ENCODE measurements around the gene BNC2. TPM values are rescaled to one million over a fixed set of nuclear protein-coding genes. Genes with fewer than 3 reads are reported as not detected.
A peak's percentile ranks its signal among the peaks of the same experiment; 100 is the strongest.

Gene BNC2
- total RNA-seq, 1 experiment from 2014 or later: 43.6 TPM

DNA sequence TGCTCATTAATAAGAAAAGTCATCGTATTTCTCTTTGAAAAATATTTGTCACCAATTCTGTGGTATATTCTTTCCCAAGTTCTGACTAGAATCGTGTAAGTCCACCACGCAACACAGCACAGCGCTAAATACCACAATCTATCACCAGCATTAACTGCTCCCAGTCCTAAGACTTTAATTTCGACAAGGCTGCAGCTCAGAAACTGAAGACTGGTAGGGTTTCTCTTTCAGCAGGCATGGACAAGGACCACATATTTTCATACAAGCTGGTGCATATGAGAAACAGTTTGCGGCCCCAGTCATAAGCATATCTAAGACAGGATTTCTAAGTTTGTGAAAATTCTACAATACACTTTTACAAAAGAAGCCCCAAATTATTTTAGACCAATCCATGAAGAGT lies 24.1 kb downstream of the BNC2 start:
- H3K27me3 Mint-ChIP-seq (ENCODE audit: low read depth): no peaks in the 10 kb centered on the region
- peak overlapping the region in 2 of 3 experiments; percentile 53 to 63; a peak in 1 of 7 replicates for H3K27ac Mint-ChIP-seq
- H3K9ac ChIP-seq (ENCODE audit: extremely low read depth, insufficient read length, low read length): no peak overlapping the region
- peaks cover 2% of the 10 kb centered on the region; the same call in 1 of the 2 replicates for H3K79me2 ChIP-seq (ENCODE audit: insufficient read depth, low read length)
- H3K27ac ChIP-seq (ENCODE audit: insufficient read length, low read depth, low read length): no peak overlapping the region
- no peaks in the 10 kb centered on the region for H3K9me3 ChIP-seq (ENCODE audit: control insufficient read depth, low read depth, low read length)
- H2BK12ac ChIP-seq (ENCODE audit: insufficient read length, low read depth, low read length): no peak overlapping the region
- H2BK20ac ChIP-seq (ENCODE audit: low read depth, low read length, poor library complexity, severe bottlenecking): no peak overlapping the region
- H3K79me1 ChIP-seq (ENCODE audit: insufficient read depth, low read depth, low read length, poor library complexity, severe bottlenecking): peaks cover 7% of the 10 kb centered on the region
- H3K23ac ChIP-seq (ENCODE audit: insufficient read length, low read depth, low read length): no peak overlapping the region
- no CpG with 5 or more reads among the region's 6 CpGs for WGBS (ENCODE audit: extremely low coverage, insufficient read length, low lambda C conversion rate)
- no peak overlapping the region for H4K8ac ChIP-seq (replicated peaks; ENCODE audit: insufficient read length, low read depth, low read length)
- no peak overlapping the region for H3K14ac ChIP-seq (ENCODE audit: insufficient read depth, low read length)
- H3K4me2 ChIP-seq (ENCODE audit: insufficient read depth, insufficient read length, low read length): no peak overlapping the region
- no peak overlapping the region for H4K5ac ChIP-seq (ENCODE audit: insufficient read length, low read depth, low read length)
- no peak overlapping the region for H3T11ph ChIP-seq (ENCODE audit: low read length)
- no peak overlapping the region for H2BK15ac ChIP-seq (ENCODE audit: low read depth, low read length)
- H3K27me3 ChIP-seq (ENCODE audit: insufficient read depth, low read length): no peaks in the 10 kb centered on the region
- no peak overlapping the region for H3K4ac ChIP-seq (ENCODE audit: low read depth, low read length)
- H3K4me3 Mint-ChIP-seq: no peak overlapping the region; a peak in 1 of 5 replicates
- H4K20me1 ChIP-seq (ENCODE audit: control insufficient read depth, insufficient read depth, insufficient read length): no peaks in the 10 kb centered on the region
- H3K4me1 ChIP-seq (ENCODE audit: insufficient read depth, low read length): no peaks in the 10 kb centered on the region
- H3K23me2 ChIP-seq (ENCODE audit: insufficient read length, low read depth, low read length, poor library complexity, severe bottlenecking): no peaks in the 10 kb centered on the region
- TF ChIP-seq, protein P1, sequence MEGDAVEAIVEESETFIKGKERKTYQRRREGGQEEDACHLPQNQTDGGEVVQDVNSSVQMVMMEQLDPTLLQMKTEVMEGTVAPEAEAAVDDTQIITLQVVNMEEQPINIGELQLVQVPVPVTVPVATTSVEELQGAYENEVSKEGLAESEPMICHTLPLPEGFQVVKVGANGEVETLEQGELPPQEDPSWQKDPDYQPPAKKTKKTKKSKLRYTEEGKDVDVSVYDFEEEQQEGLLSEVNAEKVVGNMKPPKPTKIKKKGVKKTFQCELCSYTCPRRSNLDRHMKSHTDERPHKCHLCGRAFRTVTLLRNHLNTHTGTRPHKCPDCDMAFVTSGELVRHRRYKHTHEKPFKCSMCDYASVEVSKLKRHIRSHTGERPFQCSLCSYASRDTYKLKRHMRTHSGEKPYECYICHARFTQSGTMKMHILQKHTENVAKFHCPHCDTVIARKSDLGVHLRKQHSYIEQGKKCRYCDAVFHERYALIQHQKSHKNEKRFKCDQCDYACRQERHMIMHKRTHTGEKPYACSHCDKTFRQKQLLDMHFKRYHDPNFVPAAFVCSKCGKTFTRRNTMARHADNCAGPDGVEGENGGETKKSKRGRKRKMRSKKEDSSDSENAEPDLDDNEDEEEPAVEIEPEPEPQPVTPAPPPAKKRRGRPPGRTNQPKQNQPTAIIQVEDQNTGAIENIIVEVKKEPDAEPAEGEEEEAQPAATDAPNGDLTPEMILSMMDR (conservative IDR thresholded peaks at IDR 0.05): no peak
- H3K18ac ChIP-seq (ENCODE audit: insufficient read length, low read depth, low read length): no peak overlapping the region
- H2AFZ ChIP-seq (ENCODE audit: low read length): no peak overlapping the region
- peaks cover 13 to 16% of the 10 kb centered on the region in 2 experiments for H3K4me1 Mint-ChIP-seq
- no peak overlapping the region for H4K91ac ChIP-seq (ENCODE audit: insufficient read length, low read depth, low read length)
- H3K9me3 Mint-ChIP-seq: no peaks in the 10 kb centered on the region
- no peak overlapping the region for H3K56ac ChIP-seq (ENCODE audit: insufficient read length, low read depth, low read length)
- H2BK5ac ChIP-seq (ENCODE audit: insufficient read length, low read length): no peak overlapping the region
- H2AK5ac ChIP-seq (ENCODE audit: insufficient read length, low read length): no peak overlapping the region
- peaks cover 0 to 15% (median 2%) of the 10 kb centered on the region in 3 experiments; a peak in 3 of 7 replicates for H3K36me3 Mint-ChIP-seq (ENCODE audit: insufficient read depth in 1 of 3, low read depth in 3 of 3)
- DNase-seq: no peak
- no peak overlapping the region for H2BK120ac ChIP-seq (ENCODE audit: low read depth, low read length, poor library complexity, severe bottlenecking)

All from H9 (cell line).